IPS-15b (cell line): ENCODE data around the gene NXPE4.
"Not testable (repeated sequence)": the region's sequence is repeated elsewhere in the genome, so short reads cannot be mapped to it uniquely, and the experiment has no call there.

Experiments used
- H3K27me3 ChIP-seq: one replicate; pipeline ENCODE4 v1.6.1; 2013; ENCODE audit warnings: low read length; ENCODE audit not compliant: control insufficient read depth, insufficient read depth
- H3K36me3 ChIP-seq: one replicate; pipeline ENCODE4 v1.6.1; 2013; ENCODE audit warnings: low read length; ENCODE audit not compliant: control insufficient read depth, insufficient read depth
- H3K4me1 ChIP-seq: one replicate; pipeline ENCODE4 v1.6.1; 2013; ENCODE audit warnings: mild to moderate bottlenecking, low read length; ENCODE audit not compliant: control insufficient read depth, insufficient read depth
- H3K4me3 ChIP-seq: one replicate; pipeline ENCODE4 v1.5.1; 2013; ENCODE audit warnings: low read depth, low read length
- H3K9ac ChIP-seq: one replicate; pipeline ENCODE4 v1.6.1; 2013; ENCODE audit warnings: low read depth, mild to moderate bottlenecking, low read length
- H3K9me3 ChIP-seq: one replicate; pipeline ENCODE4 v1.6.1; 2013; ENCODE audit warnings: mild to moderate bottlenecking, low read length; ENCODE audit not compliant: control insufficient read depth, insufficient read depth

Gene NXPE4

GRCh38 chr11:114617157-114618124, 21.9 kb upstream of the NXPE4 start:
- no peak overlapping the region for H3K9ac ChIP-seq
- no peaks in the 10 kb centered on the region for H3K36me3 ChIP-seq
- peaks cover 43% of the 10 kb centered on the region for H3K9me3 ChIP-seq
- no peak overlapping the region for H3K4me3 ChIP-seq
- no peaks in the 10 kb centered on the region for H3K4me1 ChIP-seq
- H3K27me3 ChIP-seq, result no peaks in the 10 kb centered on the region

- H3K9me3 ChIP-seq, result peaks cover 39% of the 10 kb centered on the region
- no peaks in the 10 kb centered on the region for H3K4me1 ChIP-seq
- H3K27me3 ChIP-seq, result no peaks in the 10 kb centered on the region
- H3K9ac ChIP-seq, result no peak overlapping the region
- H3K36me3 ChIP-seq, result no peaks in the 10 kb centered on the region
- H3K4me3 ChIP-seq, result no peak overlapping the region
These were observed 20.9 kb upstream of the NXPE4 start for GRCh38 chr11:114616516-114616915.

- no peaks in the 10 kb centered on the region for H3K36me3 ChIP-seq
- H3K9ac ChIP-seq, result no peak overlapping the region
- no peak overlapping the region for H3K4me3 ChIP-seq
- peaks cover 39% of the 10 kb centered on the region for H3K9me3 ChIP-seq
- no peaks in the 10 kb centered on the region for H3K27me3 ChIP-seq
- no peaks in the 10 kb centered on the region for H3K4me1 ChIP-seq
These were observed 20.1 kb upstream of the NXPE4 start for GRCh38 chr11:114615448-114616361.

- Histone ChIP-seq H3K4me3 (no peak overlapping the region), H3K4me1 (no peaks in the 10 kb centered on the region), H3K36me3 (no peaks in the 10 kb centered on the region), H3K27me3 (no peaks in the 10 kb centered on the region), H3K9me3 (peaks cover 37% of the 10 kb centered on the region), H3K9ac (no peak overlapping the region)
These were observed 18.6 kb upstream of the NXPE4 start for GRCh38 chr11:114614127-114614720.

- H3K9ac ChIP-seq, H3K4me1 ChIP-seq, H3K4me3 ChIP-seq, H3K27me3 ChIP-seq, H3K36me3 ChIP-seq: not testable (repeated sequence)
- H3K9me3 ChIP-seq, result peaks cover 27% of the 10 kb centered on the region
These were observed 17.5 kb upstream of the NXPE4 start for GRCh38 chr11:114613094-114613493.

GRCh38 chr11:114612686-114613085, 17.1 kb upstream of the NXPE4 start:
- peaks cover 26% of the 10 kb centered on the region for H3K9me3 ChIP-seq
- no peak overlapping the region for H3K9ac ChIP-seq
- no peaks in the 10 kb centered on the region for H3K27me3 ChIP-seq
- H3K36me3 ChIP-seq, result no peaks in the 10 kb centered on the region
- H3K4me3 ChIP-seq, result no peak overlapping the region
- no peaks in the 10 kb centered on the region for H3K4me1 ChIP-seq

- H3K9me3 ChIP-seq, result peaks cover 22% of the 10 kb centered on the region
- H3K27me3 ChIP-seq, H3K4me1 ChIP-seq, H3K36me3 ChIP-seq, H3K4me3 ChIP-seq, H3K9ac ChIP-seq: not testable (repeated sequence)
These were observed 16.6 kb upstream of the NXPE4 start for GRCh38 chr11:114612199-114612598.

- H3K4me3 ChIP-seq, result no peak overlapping the region
- H3K9me3 ChIP-seq, result peaks cover 20% of the 10 kb centered on the region
- H3K4me1 ChIP-seq, result no peaks in the 10 kb centered on the region
- H3K9ac ChIP-seq, result no peak overlapping the region
- H3K27me3 ChIP-seq, result no peaks in the 10 kb centered on the region
- no peaks in the 10 kb centered on the region for H3K36me3 ChIP-seq
These were observed 15.7 kb upstream of the NXPE4 start for GRCh38 chr11:114610984-114611944.

- no peaks in the 10 kb centered on the region for H3K4me1 ChIP-seq
- no peak overlapping the region for H3K4me3 ChIP-seq
- H3K36me3 ChIP-seq, result no peaks in the 10 kb centered on the region
- H3K27me3 ChIP-seq, result no peaks in the 10 kb centered on the region
- peaks cover 13% of the 10 kb centered on the region for H3K9me3 ChIP-seq
- no peak overlapping the region for H3K9ac ChIP-seq
These were observed 15.0 kb upstream of the NXPE4 start for GRCh38 chr11:114610550-114610949.

GRCh38 chr11:114609429-114609828, 13.8 kb upstream of the NXPE4 start:
- H3K9me3 ChIP-seq, result peaks cover 7% of the 10 kb centered on the region
- no peak overlapping the region for H3K4me3 ChIP-seq
- no peaks in the 10 kb centered on the region for H3K27me3 ChIP-seq
- H3K9ac ChIP-seq, result no peak overlapping the region
- no peaks in the 10 kb centered on the region for H3K36me3 ChIP-seq
- no peaks in the 10 kb centered on the region for H3K4me1 ChIP-seq

GRCh38 chr11:114608605-114609004, 13.0 kb upstream of the NXPE4 start:
- not testable (repeated sequence) for H3K4me3 ChIP-seq, H3K27me3 ChIP-seq, H3K9ac ChIP-seq, H3K9me3 ChIP-seq, H3K4me1 ChIP-seq, H3K36me3 ChIP-seq
